Testis (tissue), 5 donors: Measurements from ENCODE around the gene GPR39. TPM values are rescaled to one million over a fixed set of nuclear protein-coding genes. Genes with fewer than 3 reads are reported as not detected.

Source experiments
- DNase-seq: peaks from one replicate; pipeline ENCODE4 v3.0.0-alpha.2; 2019
- H3K27ac ChIP-seq, 2 donors: fragments of 200-600 bp; sonication (generic); one replicate each; pipeline ENCODE4 v1.5.1; 2019
- H3K27me3 ChIP-seq: fragments of 200-600 bp; sonication (generic); one replicate; pipeline ENCODE4 v1.5.1; 2019
- H3K36me3 ChIP-seq: fragments of 200-600 bp; sonication (generic); one replicate; pipeline ENCODE4 v1.5.1; 2017; ENCODE audit warnings: low read depth; ENCODE audit errors: missing control alignments
- H3K4me1 ChIP-seq: fragments of 200-600 bp; sonication (generic); one replicate; pipeline ENCODE4 v1.5.1; 2019
- H3K4me3 ChIP-seq, 2 donors: fragments of 200-600 bp; sonication (generic); one replicate each; pipeline ENCODE4 v1.5.1; 2017 to 2019
- H3K9me3 ChIP-seq: fragments of 200-600 bp; sonication (generic); one replicate; pipeline ENCODE4 v1.5.1; 2017
- CTCF ChIP-seq, 3 experiments: fragments of 450-650 bp in 2 of 3; fragments of 200-600 bp in 1 of 3; sonication (generic) in 1 of 3; IDR thresholded peaks; one replicate each; pipeline ENCODE4 v1.5.1; 2016 to 2019; ENCODE audit warnings: antibody characterized with exemption in 3 of 3, mild to moderate bottlenecking in 2 of 3, moderate library complexity in 1 of 3
- POLR2A ChIP-seq: fragments of 450-650 bp; IDR thresholded peaks from one replicate; pipeline ENCODE4 v1.6.1; 2017; ENCODE audit warnings: antibody characterized with exemption, mild to moderate bottlenecking, moderate library complexity
- WGBS, 2 donors: methylation state at CpG; one replicate each; pipeline ENCODE4 v1.1.5; 2018; 5-methylcytosine and 5-hydroxymethylcytosine counted together
- intact Hi-C: fragments of 100-400 bp; cut with DNase I; formaldehyde crosslinking; loops from one replicate; pipeline ENCODE4 v1.15.1; 2023; ENCODE audit warnings: low total_unique reads
- long read RNA-seq, 2 donors: transcript quantifications; one replicate each; lab custom pipeline, GENCODE V29; 2026
- polyA plus RNA-seq: library from polyadenylated mRNA; stranded (reverse); fragments of 350-450 nt; fragmentation: Illumina TruSeq; extraction: RNeasy Lipid Tissue Mini Kit (QIAGEN cat#74804); gene quantifications from one replicate; pipeline ENCODE4 v1.2.3, GENCODE V29; 2014; ENCODE audit warnings: low read depth, low replicate concordance; ENCODE audit not compliant: insufficient read depth
- total RNA-seq, 2 donors: library from RNA; depleted of rRNA; stranded (reverse); fragments of >200 nt; gene quantifications; one replicate each; pipeline ENCODE4 v1.2.3, GENCODE V29; 2016

The GPR39 gene
- total RNA-seq (1 to 10 TPM; 2.7 to 4.0 TPM), polyA plus RNA-seq (19.5 TPM)
- long read RNA-seq, donor 1 = 0 reads
- long read RNA-seq, donor 2 = 0 reads

- Histone ChIP-seq H3K9me3 (no peaks in the 10 kb centered on the region), H3K36me3 (no peaks in the 10 kb centered on the region), H3K4me3 (peak within 1 kb of the TSS; percentile 45 to 51), H3K4me1 (peaks cover 6% of the 10 kb centered on the region), H3K27me3 (no peaks in the 10 kb centered on the region), H3K27ac (no peak within 1 kb of the TSS)
- intact Hi-C loops = no loop called here
- no peak for DNase-seq
- 49 to 55% methylated on average over 16 to 23 of the region's 23 CpGs for WGBS, 2 donors
- no peak for TF ChIP-seq POLR2A
- TF ChIP-seq CTCF (IDR thresholded peaks at IDR 0.05) = no peak
Measured at GRCh38 chr2:132416723-132417395, at the start of gene GPR39. Gene GPR39 (plus strand): TSS chr2:132416805.

GRCh38 chr2:132368191-132368590 is 48.4 kb upstream of the GPR39 start:
- H3K27me3 ChIP-seq = no peaks in the 10 kb centered on the region
- H3K4me1 ChIP-seq = no peaks in the 10 kb centered on the region
- H3K36me3 ChIP-seq = no peaks in the 10 kb centered on the region
- no peak for DNase-seq
- no peak overlapping the region for H3K27ac ChIP-seq
- H3K9me3 ChIP-seq = no peaks in the 10 kb centered on the region
- intact Hi-C loops = no loop called here
- no peak overlapping the region for H3K4me3 ChIP-seq
- 40 to 41% methylated on average over 2 of the region's 2 CpGs for WGBS, 2 donors
- no peak for TF ChIP-seq POLR2A
- no peak for TF ChIP-seq CTCF (IDR thresholded peaks at IDR 0.05)

- no peaks in the 10 kb centered on the region for H3K9me3 ChIP-seq
- H3K36me3 ChIP-seq = no peaks in the 10 kb centered on the region
- intact Hi-C loops = no loop called here
- H3K27ac ChIP-seq = no peak overlapping the region
- no peak overlapping the region for H3K4me3 ChIP-seq
- 92 to 93% methylated on average over 3 of the region's 3 CpGs for WGBS, 2 donors
- no peaks in the 10 kb centered on the region for H3K4me1 ChIP-seq
- no peaks in the 10 kb centered on the region for H3K27me3 ChIP-seq
- TF ChIP-seq POLR2A (no peak), CTCF (IDR thresholded peaks at IDR 0.05) (no peak)
- DNase-seq = no peak
Measured at GRCh38 chr2:132372276-132372675, 44.3 kb upstream of the GPR39 start.

- 78 to 86% methylated on average over 5 of the region's 5 CpGs for WGBS, 2 donors
- no peaks in the 10 kb centered on the region for H3K4me1 ChIP-seq
- no peak for DNase-seq
- H3K9me3 ChIP-seq = no peaks in the 10 kb centered on the region
- no peaks in the 10 kb centered on the region for H3K36me3 ChIP-seq
- H3K27ac ChIP-seq = no peak overlapping the region
- no peaks in the 10 kb centered on the region for H3K27me3 ChIP-seq
- TF ChIP-seq CTCF (IDR thresholded peaks at IDR 0.05) (no peak), POLR2A (no peak)
- H3K4me3 ChIP-seq = no peak overlapping the region
- intact Hi-C loops = no loop called here
Measured at GRCh38 chr2:132373391-132374135, 43.0 kb upstream of the GPR39 start.
